Stimulated activated naive B cell treated with anti-CD40 and anti-IgM and Interleukin-4, amounts not matched to agents 10 μg/mL and 1 μg/mL and 100 μg/mL, for 72 hours (primary cell): ENCODE results near the gene DRD3.
A peak's percentile ranks its signal among the peaks of the same experiment; 100 is the strongest.

Source experiments
- ATAC-seq, 2 donors: fragments of 150-1000 bp; cut with Tn5 transposase; replicated peaks; 2 replicates each; pipeline ENCODE4 v1.10.0; 2021; ENCODE audit warnings: moderate library complexity in 1 of 2
- DNase-seq: peaks from one replicate; pipeline ENCODE4 v3.0.0; 2021
- H3K27ac Mint-ChIP-seq: one replicate; pipeline ENCODE4 v1.8.0; 2022; ENCODE audit warnings: mild to moderate bottlenecking, mixed read lengths
- H3K27me3 Mint-ChIP-seq, 2 donors: one replicate each; pipeline ENCODE4 v1.8.0; 2022; ENCODE audit warnings: mixed read lengths in 2 of 2
- H3K36me3 Mint-ChIP-seq, 2 donors: one replicate each; pipeline ENCODE4 v1.8.0; 2022; ENCODE audit warnings: mixed read lengths in 2 of 2, mild to moderate bottlenecking in 1 of 2
- H3K4me1 Mint-ChIP-seq, 2 donors: one replicate each; pipeline ENCODE4 v1.8.0; 2022; ENCODE audit warnings: mixed read lengths in 2 of 2, mild to moderate bottlenecking in 1 of 2
- H3K4me3 Mint-ChIP-seq, 2 donors: one replicate each; pipeline ENCODE4 v1.8.0; 2022; ENCODE audit warnings: mild to moderate bottlenecking in 2 of 2, mixed read lengths in 2 of 2, moderate library complexity in 1 of 2
- H3K9me3 Mint-ChIP-seq, 2 donors: one replicate each; pipeline ENCODE4 v1.8.0; 2022; ENCODE audit warnings: mixed read lengths in 2 of 2, mild to moderate bottlenecking in 1 of 2

The DRD3 gene

GRCh38 chr3:114093016-114093380, 85.9 kb downstream of the DRD3 start:
- Mint-ChIP-seq H3K4me3 (no peak overlapping the region), H3K36me3 (peaks cover 2 to 7% of the 10 kb centered on the region in 2 donors), H3K4me1 (peaks cover 1 to 7% of the 10 kb centered on the region in 2 donors)

GRCh38 chr3:114092151-114093015, 86.5 kb downstream of the DRD3 start:
- ATAC-seq (peak in 1 of 2 donors; percentile 27), DNase-seq (no peak)
- Mint-ChIP-seq H3K27me3 (no peaks in the 10 kb centered on the region), H3K9me3 (peaks cover 0 to 2% of the 10 kb centered on the region in 2 donors), H3K4me1 (peaks cover 1 to 7% of the 10 kb centered on the region in 2 donors), H3K36me3 (peaks cover 8 to 13% of the 10 kb centered on the region in 2 donors), H3K27ac (no peak overlapping the region), H3K4me3 (no peak overlapping the region)

More at GRCh38 chr3:114093016-114093380, 85.9 kb downstream of the DRD3 start:
- DNase-seq = no peak
- Mint-ChIP-seq H3K27me3 (no peaks in the 10 kb centered on the region), H3K27ac (no peak overlapping the region), H3K9me3 (no peaks in the 10 kb centered on the region)
- ATAC-seq = no peak

- H3K27me3 Mint-ChIP-seq = no peaks in the 10 kb centered on the region
- H3K4me3 Mint-ChIP-seq = no peak overlapping the region
- peaks cover 30 to 39% of the 10 kb centered on the region in 2 donors for H3K36me3 Mint-ChIP-seq
- H3K4me1 Mint-ChIP-seq = peaks cover 1 to 7% of the 10 kb centered on the region in 2 donors
- no peak overlapping the region for H3K27ac Mint-ChIP-seq
- no peak for ATAC-seq
- DNase-seq = no peak
- H3K9me3 Mint-ChIP-seq = peaks cover 0 to 2% of the 10 kb centered on the region in 2 donors
These were observed 89.2 kb downstream of the DRD3 start for GRCh38 chr3:114089675-114090074.

- Mint-ChIP-seq H3K4me3 (no peak overlapping the region), H3K27me3 (no peaks in the 10 kb centered on the region)
- DNase-seq = no peak
These were observed 92.5 kb downstream of the DRD3 start for GRCh38 chr3:114086356-114086755.

GRCh38 chr3:114083112-114083511, 95.7 kb downstream of the DRD3 start:
- DNase-seq (no peak), ATAC-seq (no peak)
- Mint-ChIP-seq H3K9me3 (peaks cover 0 to 2% of the 10 kb centered on the region in 2 donors), H3K4me3 (no peak overlapping the region), H3K4me1 (no peaks in the 10 kb centered on the region), H3K27me3 (no peaks in the 10 kb centered on the region), H3K36me3 (peaks cover 56 to 61% of the 10 kb centered on the region in 2 donors), H3K27ac (no peak overlapping the region)

More at GRCh38 chr3:114086356-114086755, 92.5 kb downstream of the DRD3 start:
- Mint-ChIP-seq H3K36me3 (peaks cover 48 to 60% of the 10 kb centered on the region in 2 donors), H3K9me3 (peaks cover 0 to 2% of the 10 kb centered on the region in 2 donors), H3K27ac (peak overlapping the region; percentile 70), H3K4me1 (peaks cover 0 to 1% of the 10 kb centered on the region in 2 donors)
- no peak for ATAC-seq

GRCh38 chr3:114081037-114081436, 97.8 kb downstream of the DRD3 start:
- no peaks in the 10 kb centered on the region for H3K9me3 Mint-ChIP-seq
- H3K4me3 Mint-ChIP-seq = no peak overlapping the region

GRCh38 chr3:114080201-114080600, 98.7 kb downstream of the DRD3 start:
- no peak overlapping the region for H3K4me3 Mint-ChIP-seq
- H3K4me1 Mint-ChIP-seq = no peaks in the 10 kb centered on the region
- H3K36me3 Mint-ChIP-seq = peaks cover 46 to 49% of the 10 kb centered on the region in 2 donors

More at GRCh38 chr3:114081037-114081436, 97.8 kb downstream of the DRD3 start:
- no peak for ATAC-seq
- peaks cover 53 to 57% of the 10 kb centered on the region in 2 donors for H3K36me3 Mint-ChIP-seq
- H3K4me1 Mint-ChIP-seq = no peaks in the 10 kb centered on the region
- DNase-seq = no peak
- H3K27ac Mint-ChIP-seq = no peak overlapping the region
- H3K27me3 Mint-ChIP-seq = no peaks in the 10 kb centered on the region

GRCh38 chr3:114079761-114080160, 99.1 kb downstream of the DRD3 start:
- no peak for DNase-seq
- Mint-ChIP-seq H3K27ac (no peak overlapping the region), H3K4me3 (no peak overlapping the region), H3K27me3 (no peaks in the 10 kb centered on the region), H3K9me3 (no peaks in the 10 kb centered on the region), H3K36me3 (peaks cover 45% of the 10 kb centered on the region in 2 donors), H3K4me1 (no peaks in the 10 kb centered on the region)
- ATAC-seq = no peak

More at GRCh38 chr3:114080201-114080600, 98.7 kb downstream of the DRD3 start:
- H3K27me3 Mint-ChIP-seq = no peaks in the 10 kb centered on the region
- no peak for ATAC-seq
- DNase-seq = no peak
- H3K9me3 Mint-ChIP-seq = no peaks in the 10 kb centered on the region
- no peak overlapping the region for H3K27ac Mint-ChIP-seq

GRCh38 chr3:114078126-114078525, 100.7 kb downstream of the DRD3 start:
- peaks cover 43 to 47% of the 10 kb centered on the region in 2 donors for H3K36me3 Mint-ChIP-seq
- ATAC-seq (no peak), DNase-seq (no peak)
- H3K9me3 Mint-ChIP-seq = no peaks in the 10 kb centered on the region
- no peak overlapping the region for H3K4me3 Mint-ChIP-seq
- no peaks in the 10 kb centered on the region for H3K27me3 Mint-ChIP-seq
- no peak overlapping the region for H3K27ac Mint-ChIP-seq
- no peaks in the 10 kb centered on the region for H3K4me1 Mint-ChIP-seq
